ENCODE measurements around the gene MRFAP1L1.

GRCh38 chr4:6733358-6734164 lies 23.9 kb upstream of the MRFAP1L1 start:
- TF ChIP-seq E2F4 (IDR thresholded peaks at IDR 0.05; ENCODE audit: low read depth, low read length) = no peak
- TF ChIP-seq POLR2A (IDR thresholded peaks at IDR 0.05; ENCODE audit: low read depth, low read length) = no peak
- no peak for TF ChIP-seq HDGF (IDR thresholded peaks at IDR 0.05)
- no peak for TF ChIP-seq USF2 (IDR thresholded peaks at IDR 0.05; ENCODE audit: borderline replicate concordance, low read depth, low read length)

Data from GM12878 (cell line).